Right atrium auricular region (tissue), 2 donors: ENCODE results near the gene OXSM. TPM values are rescaled to one million over a fixed set of nuclear protein-coding genes. Genes with fewer than 3 reads are reported as not detected.

Experiments
- DNase-seq: peaks from one replicate; pipeline ENCODE4 v3.0.0-alpha.2; 2019; ENCODE audit warnings: low spot score
- H3K27ac ChIP-seq, 2 donors: fragments of 200-600 bp; sonication (generic); 1 replicate in 1 of 2; 2 replicates in 1 of 2; pipeline ENCODE4 v1.5.1; 2016 to 2019
- H3K27me3 ChIP-seq, 2 donors: fragments of 200-600 bp; sonication (generic); one replicate each; pipeline versions ENCODE4 v1.5.1 to v1.6.0; 2017 to 2019
- H3K36me3 ChIP-seq: fragments of 200-600 bp; sonication (generic); one replicate; pipeline ENCODE4 v1.5.1; 2016
- H3K4me1 ChIP-seq, 2 donors: fragments of 200-600 bp; sonication (generic); one replicate each; pipeline versions ENCODE4 v1.5.1 to v1.6.0; 2017 to 2019
- H3K4me3 ChIP-seq, 2 donors: fragments of 200-600 bp; sonication (generic); 1 replicate in 1 of 2; 2 replicates in 1 of 2; pipeline ENCODE4 v1.5.1; 2017 to 2019; ENCODE audit warnings: mild to moderate bottlenecking in 1 of 2, moderate library complexity in 1 of 2
- H3K9me3 ChIP-seq, 2 donors: fragments of 200-600 bp; sonication (generic); one replicate each; pipeline ENCODE4 v1.5.1; 2019
- CTCF ChIP-seq, 2 donors: fragments of 200-600 bp; sonication (generic); IDR thresholded peaks; one replicate each; pipeline ENCODE4 v1.5.1; 2019; ENCODE audit warnings: antibody characterized with exemption in 2 of 2
- total RNA-seq, 2 donors: library from RNA; depleted of rRNA; stranded (reverse); fragments of >200 nt; gene quantifications; one replicate each; pipeline ENCODE4 v1.1.0, GENCODE V29; 2016

OXSM gene
- total RNA-seq, 2 donors from 2014 or later = 12.9 to 17.2 TPM

- Histone ChIP-seq H3K4me1 (no peaks in the 10 kb centered on the region), H3K4me3 (no peak overlapping the region), H3K27me3 (no peaks in the 10 kb centered on the region), H3K36me3 (no peaks in the 10 kb centered on the region), H3K27ac (no peak overlapping the region), H3K9me3 (peaks cover 0 to 14% of the 10 kb centered on the region in 2 donors)
- TF ChIP-seq CTCF (IDR thresholded peaks at IDR 0.05) = no peak
- DNase-seq = no peak
Observed at GRCh38 chr3:25834346-25834745, 44.5 kb downstream of the OXSM start.

DNA sequence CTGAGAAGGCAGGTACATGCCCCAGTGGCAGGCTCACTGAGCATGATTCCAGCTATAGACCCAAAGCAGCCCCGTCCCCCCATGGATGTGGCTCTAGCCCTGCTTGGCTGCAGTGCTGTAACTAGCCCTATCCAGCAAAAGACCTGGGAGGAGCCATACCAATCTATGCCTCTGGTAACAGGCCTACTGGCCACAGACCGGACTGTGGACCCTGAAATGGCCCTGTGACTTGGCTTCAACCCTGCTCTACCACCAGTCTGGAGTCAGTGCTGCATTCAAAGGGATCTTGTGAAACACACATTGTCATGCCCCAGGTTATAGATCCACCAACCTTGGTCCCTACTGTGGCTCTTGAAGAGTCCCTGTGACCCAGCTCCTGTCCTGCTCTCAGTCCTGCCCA lies 46.7 kb downstream of the OXSM start:
- Histone ChIP-seq H3K27me3 (no peaks in the 10 kb centered on the region), H3K4me1 (no peaks in the 10 kb centered on the region), H3K4me3 (no peak overlapping the region), H3K27ac (no peak overlapping the region), H3K36me3 (no peaks in the 10 kb centered on the region), H3K9me3 (peaks cover 0 to 7% of the 10 kb centered on the region in 2 donors)
- DNase-seq = no peak
- TF ChIP-seq CTCF (IDR thresholded peaks at IDR 0.05) = no peak

GRCh38 chr3:25837038-25837437 lies 47.1 kb downstream of the OXSM start:
- Histone ChIP-seq H3K27ac (no peak overlapping the region), H3K4me1 (no peaks in the 10 kb centered on the region), H3K4me3 (no peak overlapping the region), H3K9me3 (peaks cover 0 to 7% of the 10 kb centered on the region in 2 donors), H3K27me3 (no peaks in the 10 kb centered on the region), H3K36me3 (no peaks in the 10 kb centered on the region)
- no peak for DNase-seq
- TF ChIP-seq CTCF (IDR thresholded peaks at IDR 0.05) = no peak

DNA sequence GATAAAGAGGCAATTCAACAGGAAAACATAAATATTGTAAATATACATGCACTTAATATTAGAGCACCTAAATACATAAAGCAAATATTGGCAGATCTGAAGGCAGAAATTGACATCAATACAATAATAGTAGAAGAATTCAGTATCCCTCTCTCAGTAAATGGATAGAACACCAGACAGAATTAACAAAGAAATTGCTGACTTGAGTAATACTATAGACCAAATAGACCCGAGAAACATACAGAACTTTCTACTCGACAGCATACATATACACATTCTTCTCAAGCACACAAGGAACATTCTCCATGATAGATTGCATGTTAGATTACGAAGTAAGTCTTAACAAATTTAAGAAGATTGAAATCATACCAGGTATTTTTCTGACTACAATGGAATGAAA lies 50.2 kb downstream of the OXSM start:
- no peak for TF ChIP-seq CTCF (IDR thresholded peaks at IDR 0.05)
- H3K27me3 ChIP-seq = no peaks in the 10 kb centered on the region
- DNase-seq = no peak

DNA sequence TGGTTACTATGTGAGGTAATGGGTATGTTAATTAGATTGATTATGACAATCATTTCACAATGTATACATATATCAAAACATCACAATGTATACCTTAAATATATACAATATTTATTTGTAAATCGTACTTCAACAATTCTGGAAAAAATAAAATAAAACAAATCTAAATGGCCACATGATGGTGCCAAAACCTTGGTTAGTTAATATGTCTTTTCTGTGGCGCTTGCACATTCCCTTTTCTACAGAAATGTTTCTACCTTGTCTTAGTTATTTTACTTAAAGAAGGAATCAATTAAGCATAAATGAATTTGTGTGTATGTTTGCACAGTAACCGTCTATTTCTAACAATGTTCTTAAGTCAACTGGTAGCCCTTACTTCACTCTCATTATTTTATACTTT lies 53.4 kb downstream of the OXSM start:
- no peak for DNase-seq
- no peaks in the 10 kb centered on the region for H3K4me1 ChIP-seq
- H3K36me3 ChIP-seq = no peaks in the 10 kb centered on the region
- no peaks in the 10 kb centered on the region for H3K27me3 ChIP-seq
- H3K27ac ChIP-seq = no peak overlapping the region
- peak in 1 of 2 donors; percentile 54 for TF ChIP-seq CTCF (IDR thresholded peaks at IDR 0.05)
- no peak overlapping the region for H3K4me3 ChIP-seq
- H3K9me3 ChIP-seq = peaks cover 0 to 5% of the 10 kb centered on the region in 2 donors

More for the DNA sequence above, 50.2 kb downstream of the OXSM start:
- Histone ChIP-seq H3K4me1 (no peaks in the 10 kb centered on the region), H3K4me3 (no peak overlapping the region), H3K27ac (no peak overlapping the region), H3K9me3 (peaks cover 0 to 7% of the 10 kb centered on the region in 2 donors), H3K36me3 (no peaks in the 10 kb centered on the region)

Other genes with a start within 250 kb of the OXSM start
- 10 to 100 TPM; 67.2 to 91.4 TPM for gene TOP2B, start 125.2 kb upstream of the OXSM start, total RNA-seq
- gene NGLY1, start 6.6 kb upstream of the OXSM start, total RNA-seq = 10 to 100 TPM; 20.2 to 21.8 TPM